Heart left ventricle (tissue), 16 donors: ENCODE data around the gene CBX7. TPM values are rescaled to one million over a fixed set of nuclear protein-coding genes. Genes with fewer than 3 reads are reported as not detected.
A peak's percentile ranks its signal among the peaks of the same experiment; 100 is the strongest.

ENCODE experiments used
- ATAC-seq, 4 donors: fragments of 200-7000 bp; cut with Tn5 transposase; one replicate each; pipeline ENCODE4 v1.9.1; 2020 to 2022; ENCODE audit warnings: moderate library complexity in 4 of 4, mild to moderate bottlenecking in 3 of 4, moderate number of reproducible peaks in 1 of 4
- DNase-seq, 5 donors: peaks; one replicate each; pipeline ENCODE4 v3.0.0-alpha.2; 2020
- H3K27ac ChIP-seq, 12 donors: fragments of 200-600 bp; sonication (generic) in 4 of 12; one replicate each; pipeline versions ENCODE4 v1.5.0 to v1.8.0; 2016 to 2022; ENCODE audit warnings: mild to moderate bottlenecking in 2 of 12
- H3K27me3 ChIP-seq, 9 donors: fragments of 200-600 bp; sonication (generic) in 2 of 9; one replicate each; pipeline versions ENCODE4 v1.5.1 to v1.8.0; 2016 to 2022; ENCODE audit warnings: mild to moderate bottlenecking in 3 of 9
- H3K36me3 ChIP-seq, 9 donors: fragments of 200-600 bp; sonication (generic) in 2 of 9; one replicate each; pipeline versions ENCODE4 v1.5.0 to v1.8.0; 2018 to 2022; ENCODE audit warnings: mild to moderate bottlenecking in 2 of 9
- H3K4me1 ChIP-seq, 12 donors: fragments of 200-600 bp; sonication (generic) in 4 of 12; one replicate each; pipeline versions ENCODE4 v1.5.0 to v1.8.0; 2016 to 2022; ENCODE audit warnings: mild to moderate bottlenecking in 3 of 12
- H3K4me3 ChIP-seq, 12 donors: fragments of 200-600 bp; sonication (generic) in 4 of 12; one replicate each; pipeline versions ENCODE4 v1.5.0 to v1.8.0; 2017 to 2022; ENCODE audit warnings: mild to moderate bottlenecking in 9 of 12, moderate library complexity in 4 of 12
- H3K9me3 ChIP-seq, 12 donors: fragments of 200-600 bp; sonication (generic) in 4 of 12; one replicate each; pipeline versions ENCODE4 v1.5.0 to v1.8.0; 2016 to 2022; ENCODE audit warnings: mild to moderate bottlenecking in 1 of 12
- CTCF ChIP-seq, 12 donors: fragments of 200-600 bp; sonication (generic) in 4 of 12; IDR thresholded peaks; one replicate each; pipeline versions ENCODE4 v1.5.0 to v1.8.0; 2018 to 2022; ENCODE audit warnings: antibody characterized with exemption in 12 of 12, mild to moderate bottlenecking in 5 of 12
- POLR2A ChIP-seq, 2 donors: fragments of 450-650 bp; IDR thresholded peaks; one replicate each; pipeline ENCODE4 v1.6.1; 2017; ENCODE audit warnings: antibody characterized with exemption in 2 of 2, mild to moderate bottlenecking in 2 of 2, moderate library complexity in 2 of 2
- WGBS, 4 donors: extraction: QIAGEN DNeasy Blood & Tissue Kit in 2 of 4; methylation state at CpG; one replicate each; pipeline versions ENCODE4 v1.1.5 to v1.1.7; 2013 to 2018; 5-methylcytosine and 5-hydroxymethylcytosine counted together
- intact Hi-C, 10 donors: fragments of 100-400 bp; cut with DNase I; formaldehyde crosslinking; loops; one replicate each; pipeline versions ENCODE4 v1.11.1 to v1.14.2; 2022
- polyA plus RNA-seq, 2 donors: library from polyadenylated mRNA; stranded (reverse); fragments of 200-250 nt; gene quantifications; one replicate each; pipeline ENCODE4 v1.2.3, GENCODE V29; 2013
- total RNA-seq, 9 donors: library from RNA; depleted of rRNA in 2 of 9; stranded (reverse); fragments of >200 nt in 2 of 9; fragmentation: NEBNext Ultra II Directional in 3 of 9; extraction: Animal tissue kit (Norgen Biotek cat#: 25700) in 3 of 9; gene quantifications; one replicate each; pipeline versions ENCODE4 v1.1.0 to v1.2.4, GENCODE V29; 2016 to 2023
- donor health status: ischemic (EF 13 %, LVEDD 7.1; RV severe dilation, severe dysfunction).
- donor health status: healthy with polysubstance abuse.
- donor health status: DM: no; HTN: yes; CAD: no.
- donor health status: DM: no; HTN: no; CAD: no.
- donor health status: ischemic (EF 25% LVEDD 6.9; RV normal size, moderate dysfunction).
- donor health status: ischemic (EF 25% LVEDD 5.7; RV mildly dilated, moderate dysfunction).
- donor health status: healthy.
- donor health status: DM: yes; HTN: yes; CAD: no.
- donor health status: ischemic (EF 35%, LVEDD 5.7; RV mildly dilated, moderate dysfunction).
- donor health status: nonischemic (EF 11% LVEDD 7.7; RV severe dilation, severe dysfunction).
- donor health status: DM: yes; HTN: yes; CAD: no.
- donor health status: PGD.
- donor health status: ischemic (EF 29% LVEDD 5.4; RV normal size, mild dysfunction).
- donor health status: nonischemic (EF 23%, LVEDD 6.1; RV moderate dilation, normal function).

The CBX7 gene
- total and polyA plus RNA-seq, 11 donors: 48.3 to 187 (median 69.8) TPM

GRCh38 chr22:39185601-39186012 is 33.1 kb upstream of the CBX7 start:
- DNase-seq (peak; percentile 71 to 91 (median 87)), ATAC-seq (peak; percentile 87 to 95 (median 92))
- no peak overlapping the region for H3K4me3 ChIP-seq
- H3K4me1 ChIP-seq: peaks cover 4 to 29% (median 18%) of the 10 kb centered on the region in 12 donors
- TF ChIP-seq POLR2A (IDR thresholded peaks at IDR 0.05) (no peak), CTCF (IDR thresholded peaks at IDR 0.05) (peak in 11 of 12 donors; percentile 36 to 77 (median 51))
- peak overlapping the region; percentile 17 to 95 (median 78) for H3K27ac ChIP-seq
- no peaks in the 10 kb centered on the region for H3K36me3 ChIP-seq
- intact Hi-C loops: loop anchor here in 1 of 10 donors (5.0 kb wide), 1 partner anchor 47 kb away; no protein-coding TSS in a partner anchor
- H3K9me3 ChIP-seq: peaks cover 0 to 9% (median 0%) of the 10 kb centered on the region in 12 donors
- 18 to 46% (median 39%) methylated on average over 4 to 11 of the region's 11 CpGs for WGBS, 4 donors
- no peaks in the 10 kb centered on the region for H3K27me3 ChIP-seq

- ATAC-seq (peak in 2 of 4 donors; percentile 14 to 48), DNase-seq (no peak)
- no peaks in the 10 kb centered on the region for H3K36me3 ChIP-seq
- TF ChIP-seq CTCF (IDR thresholded peaks at IDR 0.05) (no peak), POLR2A (IDR thresholded peaks at IDR 0.05) (no peak)
- 58 to 66% (median 61%) methylated on average over 15 to 23 of the region's 23 CpGs for WGBS, 4 donors
- H3K4me1 ChIP-seq: peaks cover 4 to 30% (median 18%) of the 10 kb centered on the region in 12 donors
- H3K4me3 ChIP-seq: no peak overlapping the region
- peaks cover 0 to 9% (median 0%) of the 10 kb centered on the region in 12 donors for H3K9me3 ChIP-seq
- intact Hi-C loops: loop anchor here in 1 of 10 donors (5.0 kb wide), 1 partner anchor 47 kb away; no protein-coding TSS in a partner anchor
- peak overlapping the region; percentile 17 to 95 (median 78) for H3K27ac ChIP-seq
- no peaks in the 10 kb centered on the region for H3K27me3 ChIP-seq
Observed at GRCh38 chr22:39184586-39185577, 32.4 kb upstream of the CBX7 start.

- Histone ChIP-seq H3K4me3 (no peak overlapping the region), H3K4me1 (peaks cover 4 to 37% (median 22%) of the 10 kb centered on the region in 12 donors), H3K9me3 (peaks cover 0 to 9% (median 0%) of the 10 kb centered on the region in 12 donors), H3K27ac (peak overlapping the region; percentile 17 to 95 (median 78)), H3K36me3 (no peaks in the 10 kb centered on the region), H3K27me3 (no peaks in the 10 kb centered on the region)
- WGBS, 4 donors: 47 to 59% (median 51%) methylated on average over 13 of the region's 13 CpGs
- ATAC-seq (peak; percentile 9 to 28 (median 22)), DNase-seq (peak in 2 of 5 donors; percentile 41 to 46)
- TF ChIP-seq POLR2A (IDR thresholded peaks at IDR 0.05) (no peak), CTCF (IDR thresholded peaks at IDR 0.05) (no peak)
- intact Hi-C loops: no loop called here
Observed at GRCh38 chr22:39183991-39184585, 31.6 kb upstream of the CBX7 start.
